Breast epithelium (tissue), 3 donors: ENCODE measurements around the gene IRF2BPL.

Source experiments
- CTCF ChIP-seq, 3 donors: fragments of 450-650 bp; IDR thresholded peaks; one replicate each; pipeline ENCODE4 v1.5.1; 2016 to 2017; ENCODE audit warnings: antibody characterized with exemption in 3 of 3, mild to moderate bottlenecking in 3 of 3, moderate library complexity in 3 of 3
- POLR2A ChIP-seq: fragments of 450-650 bp; IDR thresholded peaks from one replicate; pipeline ENCODE4 v1.6.1; 2016; ENCODE audit warnings: antibody characterized with exemption, mild to moderate bottlenecking, moderate library complexity
- POLR2AphosphoS5 ChIP-seq, 3 donors: sonication (generic); formaldehyde crosslinking; IDR thresholded peaks; one replicate each; pipeline ENCODE4 v1.6.1; 2017; ENCODE audit warnings: antibody characterized with exemption in 3 of 3

- TF ChIP-seq POLR2A (no peak), CTCF (IDR thresholded peaks at IDR 0.05) (peak in 1 of 3 donors; percentile 8), POLR2AphosphoS5 (IDR thresholded peaks at IDR 0.05) (no peak)
These were observed 40.2 kb upstream of the IRF2BPL start for GRCh38 chr14:77068517-77069200.
